HepG2 (cell line): Measurements from ENCODE around the gene TMEM204. TPM values are rescaled to one million over a fixed set of nuclear protein-coding genes. Genes with fewer than 3 reads are reported as not detected.
A peak's percentile ranks its signal among the peaks of the same experiment; 100 is the strongest.

ENCODE experiments used
- ATAC-seq: fragments of 200-7000 bp; cut with Tn5 transposase; 3 replicates; pipeline ENCODE4 v1.9.1; 2020; ENCODE audit warnings: mild to moderate bottlenecking, moderate library complexity
- BruUV-seq: library from RNA; stranded (reverse); fragments of 400-500 nt; replicated peaks from 2 replicates; lab custom pipeline; 2021; lab: Mats Ljungman, UMichigan
- CTCF ChIA-PET: fragments of 300-600 bp; formaldehyde crosslinking; extraction: SDS; loops from one replicate; lab custom pipeline; 2021; ENCODE audit warnings: low total read pairs, inconsistent platforms, low intra/inter-chr PET ratio; lab: Yijun Ruan, JAX
- POLR2A ChIA-PET: fragments of 350-600 bp; sonication (Branson Sonifier 250); formaldehyde crosslinking; loops from one replicate; lab custom pipeline; 2020; ENCODE audit warnings: antibody characterized with exemption, inconsistent platforms; lab: Yijun Ruan, JAX
- DNase-seq: peaks from one replicate; pipeline ENCODE4 v3.0.0-alpha.2; 2015; ENCODE audit warnings: low spot score
- FAIRE-seq: peaks from 3 replicates; lab custom pipeline; 2011; peaks lifted over from hg19 to GRCh38; lab: Jason Lieb, UNC
- H2AFZ ChIP-seq: one replicate; pipeline ENCODE4 v1.6.1; 2011; ENCODE audit warnings: low read length, inconsistent platforms
- H3K27ac ChIP-seq: fragments of 300-600 bp; 3 replicates; pipeline ENCODE4 v1.8.0; 2011; ENCODE audit warnings: mixed run types, mild to moderate bottlenecking, mixed read lengths, low read length, inconsistent platforms; ENCODE audit not compliant: insufficient read depth; ENCODE audit errors: extremely low read length
- H3K27me3 ChIP-seq, 2 experiments: fragments of 200-600 bp in 1 of 2; 2 replicates in 1 of 2; 3 replicates in 1 of 2; pipeline versions ENCODE4 v1.6.0 to v1.8.0; 2011; ENCODE audit warnings: low read length in 2 of 2, mild to moderate bottlenecking in 2 of 2, moderate library complexity in 2 of 2, inconsistent platforms in 1 of 2; ENCODE audit not compliant: insufficient read depth in 2 of 2, control insufficient read depth in 1 of 2
- H3K36me3 ChIP-seq, 2 experiments: fragments of 200-600 bp in 1 of 2; replicated peaks in 1 of 2; 2 replicates in 1 of 2; 3 replicates in 1 of 2; pipeline versions ENCODE4 v1.5.1 to v1.8.0; 2011; ENCODE audit warnings: low read length in 2 of 2, inconsistent platforms in 1 of 2; ENCODE audit not compliant: insufficient read depth in 2 of 2, control insufficient read depth in 1 of 2
- H3K4me1 ChIP-seq: 2 replicates; pipeline ENCODE4 v1.5.1; 2012; ENCODE audit warnings: low read length, inconsistent platforms; ENCODE audit not compliant: insufficient read depth
- H3K4me2 ChIP-seq: 2 replicates; pipeline ENCODE4 v1.6.0; 2011; ENCODE audit warnings: low read depth, low read length, inconsistent platforms
- H3K4me3 ChIP-seq, 3 experiments: fragments of 200-600 bp in 1 of 3; sonication (generic), shearing (Covaris generic) in 1 of 3; replicated peaks in 1 of 3; 2 replicates each; pipeline ENCODE4 v1.5.1; 2011 to 2016; ENCODE audit warnings: low read length in 3 of 3, inconsistent platforms in 2 of 3, low read depth in 2 of 3, mild to moderate bottlenecking in 2 of 3, control low read depth in 1 of 3, mixed read lengths in 1 of 3; ENCODE audit not compliant: insufficient read depth in 1 of 3
- H3K79me2 ChIP-seq: one replicate; pipeline ENCODE4 v1.6.1; 2011; ENCODE audit warnings: low read length, inconsistent platforms; ENCODE audit not compliant: insufficient read depth
- H3K9ac ChIP-seq: 2 replicates; pipeline ENCODE4 v1.6.0; 2011; ENCODE audit warnings: mild to moderate bottlenecking, low read depth, low read length, inconsistent platforms; ENCODE audit not compliant: insufficient read depth
- H3K9me3 ChIP-seq: 2 replicates; pipeline ENCODE4 v1.5.1; 2012; ENCODE audit warnings: mild to moderate bottlenecking, low read length
- H4K20me1 ChIP-seq: 2 replicates; pipeline ENCODE4 v1.6.0; 2011; ENCODE audit warnings: inconsistent platforms, mild to moderate bottlenecking, low read length, moderate library complexity; ENCODE audit not compliant: insufficient read depth
- ATAD3A ChIP-seq: sonication (generic); formaldehyde crosslinking; IDR thresholded peaks from 2 replicates; pipeline ENCODE4 v1.4.0; 2020; ENCODE audit warnings: missing genetic modification reagents
- CBFB ChIP-seq: sonication (generic); formaldehyde crosslinking; IDR thresholded peaks from 2 replicates; pipeline ENCODE4 v1.4.0; 2020; ENCODE audit warnings: missing genetic modification reagents
- GRHL1 ChIP-seq: sonication (generic); formaldehyde crosslinking; conservative IDR thresholded peaks from 2 replicates; pipeline ENCODE4 v1.8.0; 2022; ENCODE audit warnings: missing genetic modification reagents
- SRY ChIP-seq: sonication (generic); formaldehyde crosslinking; IDR thresholded peaks from 2 replicates; pipeline ENCODE4 v1.8.0; 2022; ENCODE audit warnings: mild to moderate bottlenecking, missing genetic modification reagents
- TFDP1 ChIP-seq: IDR thresholded peaks from 2 replicates; pipeline ENCODE4 v1.6.1; 2016; ENCODE audit warnings: missing compliant biosample characterization, missing genetic modification reagents, borderline replicate concordance
- ZFP91 ChIP-seq: sonication (generic); formaldehyde crosslinking; IDR thresholded peaks from 2 replicates; pipeline ENCODE4 v1.9.0; 2022; ENCODE audit warnings: missing genetic modification reagents, mild to moderate bottlenecking, borderline replicate concordance
- ZNF280D ChIP-seq: sonication (generic); formaldehyde crosslinking; IDR thresholded peaks from 2 replicates; pipeline ENCODE4 v1.5.1; 2020; ENCODE audit warnings: mild to moderate bottlenecking, missing genetic modification reagents
- ZNF446 ChIP-seq: sonication (generic); formaldehyde crosslinking; IDR thresholded peaks from 2 replicates; pipeline ENCODE4 v1.5.0; 2020; ENCODE audit warnings: mild to moderate bottlenecking, missing genetic modification reagents
- ZNF766 ChIP-seq: sonication (generic); formaldehyde crosslinking; IDR thresholded peaks from 2 replicates; pipeline ENCODE4 v1.5.0; 2020; ENCODE audit warnings: missing genetic modification reagents, borderline replicate concordance
- WGBS: methylation state at CpG from one replicate; pipeline ENCODE4 v1.1.6; 2017; ENCODE audit warnings: low lambda C conversion rate; 5-methylcytosine and 5-hydroxymethylcytosine counted together
- in situ Hi-C: cut with HindIII; loops from 2 replicates; pipeline ENCODE4 v1.10.0; 2017; ENCODE audit warnings: low pct_unique_long_range_greater_than_20kb; ENCODE audit not compliant: extremely low pct_ligation_motif_present
- intact Hi-C: fragments of 100-400 bp; cut with micrococcal nuclease; formaldehyde crosslinking; loops from one replicate; pipeline ENCODE4 v1.10.0; 2022; ENCODE audit not compliant: unreplicated experiment
- polyA plus RNA-seq, 8 experiments: library from polyadenylated mRNA; depleted of rRNA in 3 of 8; stranded (reverse) in 7 of 8; unstranded in 1 of 8; fragments of >200 nt; fragmentation: Illumina TruSeq in 4 of 8; extraction: Trizol in 4 of 8; gene quantifications; 2 replicates each; pipeline versions ENCODE4 v1.2.1 to v1.2.3, GENCODE V29; 2011 to 2016; ENCODE audit warnings: low read depth in 4 of 8, missing spikeins in 1 of 8, mixed read lengths in 1 of 8; ENCODE audit not compliant: insufficient read depth in 1 of 8
- total RNA-seq, 5 experiments: library from RNA; depleted of rRNA; stranded (reverse); fragments of >200 nt; fragmentation: Illumina TruSeq; extraction: Trizol; gene quantifications; 2 replicates each; pipeline ENCODE4 v1.2.3, GENCODE V29; 2016; ENCODE audit warnings: low read depth in 1 of 5
- TF ChIP-seq, protein P1 (sequence below): sonication (generic); formaldehyde crosslinking; IDR thresholded peaks from 2 replicates; pipeline ENCODE4 v1.4.0; 2020; ENCODE audit warnings: mild to moderate bottlenecking, missing genetic modification reagents

Gene TMEM204
- total and polyA plus RNA-seq, 2 of the 13 experiments (the other 11 are each of a cell fraction or from before 2014, with no cell fraction given): not detected

DNA sequence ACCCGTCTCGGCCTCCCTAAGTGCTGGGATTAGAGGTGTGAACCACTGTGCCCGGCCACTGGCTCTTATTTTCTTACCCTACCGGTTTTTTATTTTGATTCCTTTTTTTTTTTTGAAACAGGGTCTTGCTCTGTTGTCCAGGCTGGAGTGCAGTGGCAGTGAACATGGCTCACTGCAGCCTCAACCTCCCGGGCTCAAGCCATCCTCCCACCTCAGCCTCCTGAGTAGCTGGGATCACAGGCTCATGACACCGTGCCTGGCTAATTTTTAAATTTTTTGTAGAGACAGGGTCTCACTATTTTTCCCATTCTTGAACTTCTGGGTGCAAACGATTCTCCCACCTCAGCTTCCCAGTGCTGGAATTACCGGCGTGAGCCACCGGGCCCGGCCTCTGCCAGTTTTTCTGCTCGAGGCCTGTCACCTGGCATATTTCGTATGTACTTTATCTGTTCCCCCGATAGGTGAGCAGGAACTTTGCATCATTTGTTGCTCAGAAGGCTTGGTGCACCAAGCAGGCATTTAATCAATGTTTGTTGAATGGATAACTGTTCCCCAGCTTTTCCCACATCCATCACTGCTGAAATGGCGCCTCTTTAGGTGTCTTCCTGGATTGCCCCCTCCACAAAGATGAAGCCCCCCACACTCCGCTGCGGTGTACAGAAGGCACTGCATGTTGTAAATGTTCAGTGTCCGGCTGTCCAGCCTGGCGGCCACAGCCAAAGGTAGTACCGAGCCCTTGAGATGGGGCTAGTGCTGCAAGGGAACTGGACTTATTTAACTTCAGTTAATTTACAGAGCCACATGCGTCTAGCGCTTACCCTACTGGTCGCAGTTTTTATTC, 41.2 kb upstream of the TMEM204 start (continued):
- 0 out of 2 replicates have a peak, but pooled peaks have one; percentile 2 for TF ChIP-seq TFDP1 (CRISPR knock-in tag)
- TF ChIP-seq, protein P1, sequence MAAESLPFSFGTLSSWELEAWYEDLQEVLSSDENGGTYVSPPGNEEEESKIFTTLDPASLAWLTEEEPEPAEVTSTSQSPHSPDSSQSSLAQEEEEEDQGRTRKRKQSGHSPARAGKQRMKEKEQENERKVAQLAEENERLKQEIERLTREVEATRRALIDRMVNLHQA (CRISPR knock-in tag): no peak

GRCh38 chr16:1492923-1493745, 40.3 kb upstream of the TMEM204 start, which contains the start of gene TELO2:
TSS of gene TELO2 (plus strand) at chr16:1493360. CDS start at chr16:1494282, 922 bp downstream.
- H3K27ac ChIP-seq: peak within 1 kb of the TSS; percentile 87
- peak within 1 kb of the TSS; percentile 96 for H3K9ac ChIP-seq
- in situ Hi-C loops: no loop called here
- 11% methylated on average over 20 of the region's 89 CpGs for WGBS
- intact Hi-C loops: no loop called here
- H3K27me3 ChIP-seq: peaks cover 2 to 11% of the 10 kb centered on the region in 2 experiments; a peak in 2 of 5 replicates
- peaks cover 2 to 13% of the 10 kb centered on the region in 2 experiments; a peak in 2 of 5 replicates for H3K36me3 ChIP-seq
- H3K4me2 ChIP-seq: peak within 1 kb of the TSS; percentile 87
- ChIA-PET CTCF (no interaction called here), POLR2A (interaction anchor here (0.6 to 2.2 kb wide), 5 partner anchors 10 to 213 kb away, joined by 3 to 5 read pairs (median 4); partner anchors contain the start of gene MAPK8IP3)
- peak; percentile 67 for ATAC-seq
- peak; percentile 42 for FAIRE-seq
- peak within 1 kb of the TSS; percentile 89 to 95 (median 95) for H3K4me3 ChIP-seq
- H3K4me1 ChIP-seq: peaks cover 30% of the 10 kb centered on the region
- no peak within 1 kb of the TSS for H2AFZ ChIP-seq
- DNase-seq: peak; percentile 53
- no peaks in the 10 kb centered on the region for H3K9me3 ChIP-seq
- peaks cover 3% of the 10 kb centered on the region for H3K79me2 ChIP-seq
- no TSS peak for BruUV-seq
- H4K20me1 ChIP-seq: no peaks in the 10 kb centered on the region
- TF ChIP-seq CBFB (CRISPR knock-in tag) (no peak; the same call in 1 of the 2 replicates), ZNF446 (CRISPR knock-in tag) (no peak), ZNF766 (CRISPR knock-in tag) (no peak; the same call in 1 of the 2 replicates), ZNF280D (no peak), GRHL1 (no peak), SRY (no peak), ATAD3A (CRISPR knock-in tag) (no peak), ZFP91 (no peak)
